Daoy (cell line): ENCODE measurements around the gene PHF21B. TPM values are rescaled to one million over a fixed set of nuclear protein-coding genes. Genes with fewer than 3 reads are reported as not detected.

Source experiments
- DNase-seq: peaks from one replicate; pipeline ENCODE4 v3.0.0-alpha.2; 2015; ENCODE audit warnings: low read depth
- total RNA-seq: library from RNA; depleted of rRNA; stranded (reverse); fragments of >200 nt; shearing (Covaris generic); gene quantifications from 2 replicates; pipeline ENCODE4 v1.2.3, GENCODE V29; 2014

PHF21B gene
- total RNA-seq, 1 experiment from 2014 or later: 0.57 TPM

- no peak for DNase-seq
Measured at GRCh38 chr22:44990810-44991209, 19.0 kb downstream of the PHF21B start.

- no peak for DNase-seq
Measured at GRCh38 chr22:44990328-44990727, 19.5 kb downstream of the PHF21B start.

GRCh38 chr22:44988671-44989070 is 21.1 kb downstream of the PHF21B start:
- no peak for DNase-seq

GRCh38 chr22:44986926-44987325 is 22.9 kb downstream of the PHF21B start:
- no peak for DNase-seq

GRCh38 chr22:44985906-44986527 is 23.8 kb downstream of the PHF21B start:
- DNase-seq: no peak

- DNase-seq: no peak
Measured at GRCh38 chr22:44983878-44984482, 25.8 kb downstream of the PHF21B start.

- DNase-seq: no peak
Measured at GRCh38 chr22:44982445-44982844, 27.4 kb downstream of the PHF21B start.

GRCh38 chr22:44981857-44982256 is 27.9 kb downstream of the PHF21B start:
- no peak for DNase-seq

- no peak for DNase-seq
Measured at GRCh38 chr22:44979154-44979553, 30.7 kb downstream of the PHF21B start.

GRCh38 chr22:44975427-44976262 is 34.2 kb downstream of the PHF21B start:
- DNase-seq: peak; percentile 87

- no peak for DNase-seq
Measured at GRCh38 chr22:44974454-44974853, 35.4 kb downstream of the PHF21B start.

- DNase-seq: no peak
Measured at GRCh38 chr22:44973829-44974228, 36.0 kb downstream of the PHF21B start.

- DNase-seq: peak; percentile 45
Measured at GRCh38 chr22:44972363-44973083, 37.3 kb downstream of the PHF21B start.

GRCh38 chr22:44971651-44972362 is 38.0 kb downstream of the PHF21B start:
- no peak for DNase-seq

GRCh38 chr22:44970291-44970690 is 39.5 kb downstream of the PHF21B start:
- DNase-seq: no peak

- no peak for DNase-seq
Measured at GRCh38 chr22:44969817-44970216, 40.0 kb downstream of the PHF21B start.

GRCh38 chr22:44968736-44969135 is 41.1 kb downstream of the PHF21B start:
- DNase-seq: no peak

- no peak for DNase-seq
Measured at GRCh38 chr22:44965171-44965570, 44.6 kb downstream of the PHF21B start.

GRCh38 chr22:44964722-44965078 is 45.1 kb downstream of the PHF21B start:
- DNase-seq: no peak

GRCh38 chr22:44963832-44964721 is 45.7 kb downstream of the PHF21B start:
- no peak for DNase-seq
